IMR-90 (cell line): Measurements from ENCODE around the gene RELT. TPM values are rescaled to one million over a fixed set of nuclear protein-coding genes. Genes with fewer than 3 reads are reported as not detected.

Experiments used
- ATAC-seq: fragments of 200-7000 bp; cut with Tn5 transposase; 2 replicates; pipeline ENCODE4 v1.9.1; 2020; ENCODE audit warnings: low read depth, mild to moderate bottlenecking, moderate library complexity
- BruUV-seq: library from RNA; stranded (reverse); fragments of 400-500 nt; replicated peaks from 2 replicates; lab custom pipeline; 2021; lab: Mats Ljungman, UMichigan
- CTCF ChIA-PET: fragments of 300-600 bp; formaldehyde crosslinking; extraction: SDS; loops from one replicate; lab custom pipeline; 2021; ENCODE audit warnings: antibody characterized with exemption; lab: Yijun Ruan, JAX
- POLR2A ChIA-PET: fragments of 300-600 bp; sonication (Branson Sonifier 250); formaldehyde crosslinking; loops from one replicate; lab custom pipeline; 2022; ENCODE audit warnings: antibody characterized with exemption; ENCODE audit not compliant: unreplicated experiment; lab: Charles Lee
- DNase-seq: peaks from one replicate; pipeline ENCODE4 v3.0.0; 2013
- H2AFZ ChIP-seq: replicated peaks from 2 replicates; pipeline ENCODE3; 2013; ENCODE audit warnings: low read length, mild to moderate bottlenecking; ENCODE audit not compliant: poor library complexity
- H2AK5ac ChIP-seq: 2 replicates; pipeline ENCODE4 v1.6.1; 2013; ENCODE audit warnings: low read depth, low read length, inconsistent platforms
- H2AK9ac ChIP-seq: replicated peaks from 2 replicates; pipeline ENCODE3; 2013; ENCODE audit warnings: mild to moderate bottlenecking, low read depth, low read length, moderate library complexity; ENCODE audit not compliant: poor library complexity
- H2BK120ac ChIP-seq: 2 replicates; pipeline ENCODE4 v1.6.1; 2013; ENCODE audit warnings: low read depth, low read length, inconsistent platforms
- H2BK15ac ChIP-seq: 3 replicates; pipeline ENCODE4 v1.6.1; 2013; ENCODE audit warnings: low read depth, low read length, inconsistent platforms
- H2BK20ac ChIP-seq: 2 replicates; pipeline ENCODE4 v1.6.1; 2013; ENCODE audit warnings: low read depth, mild to moderate bottlenecking, inconsistent platforms, low read length, moderate library complexity
- H2BK5ac ChIP-seq: 2 replicates; pipeline ENCODE4 v1.6.1; 2013; ENCODE audit warnings: mild to moderate bottlenecking, low read depth, low read length, inconsistent platforms; ENCODE audit not compliant: poor library complexity, severe bottlenecking
- H3K14ac ChIP-seq: replicated peaks from 2 replicates; pipeline ENCODE4 v1.6.1; 2013; ENCODE audit warnings: low read depth, low read length, inconsistent platforms
- H3K18ac ChIP-seq: 2 replicates; pipeline ENCODE4 v1.6.1; 2013; ENCODE audit warnings: low read depth, low read length, control low read depth
- H3K23ac ChIP-seq: 2 replicates; pipeline ENCODE4 v1.6.1; 2013; ENCODE audit warnings: low read depth, low read length, inconsistent platforms
- H3K27ac ChIP-seq: 2 replicates; pipeline ENCODE4 v1.5.1; 2013; ENCODE audit warnings: mild to moderate bottlenecking, control low read depth, low read length; ENCODE audit not compliant: insufficient read depth
- H3K27me3 ChIP-seq: 2 replicates; pipeline ENCODE4 v1.6.1; 2013; ENCODE audit warnings: low read length; ENCODE audit not compliant: control insufficient read depth, insufficient read depth
- H3K36me3 ChIP-seq: 2 replicates; pipeline ENCODE4 v1.6.1; 2013; ENCODE audit warnings: low read length, mixed read lengths; ENCODE audit not compliant: control insufficient read depth, insufficient read depth
- H3K4ac ChIP-seq: 2 replicates; pipeline ENCODE4 v1.6.1; 2013; ENCODE audit warnings: low read depth, low read length, inconsistent platforms
- H3K4me1 ChIP-seq: 2 replicates; pipeline ENCODE4 v1.6.1; 2013; ENCODE audit warnings: low read length, mixed read lengths; ENCODE audit not compliant: control insufficient read depth, insufficient read depth
- H3K4me2 ChIP-seq: 2 replicates; pipeline ENCODE4 v1.6.1; 2013; ENCODE audit warnings: low read depth, mild to moderate bottlenecking, control low read depth, low read length, moderate library complexity
- H3K4me3 ChIP-seq: 2 replicates; pipeline ENCODE4 v1.5.1; 2013; ENCODE audit warnings: low read depth, mild to moderate bottlenecking, control low read depth, low read length, moderate library complexity; ENCODE audit not compliant: insufficient read depth
- H3K56ac ChIP-seq: 2 replicates; pipeline ENCODE4 v1.6.1; 2013; ENCODE audit warnings: low read length, inconsistent platforms; ENCODE audit not compliant: insufficient read depth; ENCODE audit errors: extremely low read depth
- H3K79me1 ChIP-seq, 2 experiments: 2 replicates each; pipeline ENCODE4 v1.6.1; 2013; ENCODE audit warnings: low read length in 2 of 2, inconsistent platforms in 1 of 2, low read depth in 1 of 2
- H3K9ac ChIP-seq: 2 replicates; pipeline ENCODE4 v1.6.1; 2013; ENCODE audit warnings: low read depth, low read length, control low read depth
- H3K9me1 ChIP-seq: 2 replicates; pipeline ENCODE4 v1.6.1; 2013; ENCODE audit warnings: low read length, inconsistent platforms; ENCODE audit not compliant: insufficient read depth
- H3K9me3 ChIP-seq: 2 replicates; pipeline ENCODE4 v1.6.1; 2013; ENCODE audit warnings: low read length; ENCODE audit not compliant: control insufficient read depth, insufficient read depth
- H4K20me1 ChIP-seq: 2 replicates; pipeline ENCODE4 v1.6.1; 2013; ENCODE audit warnings: low read length, inconsistent platforms; ENCODE audit not compliant: insufficient read depth
- H4K5ac ChIP-seq: 2 replicates; pipeline ENCODE4 v1.6.1; 2013; ENCODE audit warnings: mild to moderate bottlenecking, low read depth, low read length, control low read depth
- H4K8ac ChIP-seq, 2 experiments: 2 replicates each; pipeline ENCODE4 v1.6.1; 2013; ENCODE audit warnings: low read depth in 2 of 2, low read length in 2 of 2, control low read depth in 1 of 2, inconsistent platforms in 1 of 2
- H4K91ac ChIP-seq: 2 replicates; pipeline ENCODE4 v1.6.1; 2013; ENCODE audit warnings: low read depth, low read length, inconsistent platforms; ENCODE audit not compliant: insufficient read depth
- CTCF ChIP-seq: conservative IDR thresholded peaks from 2 replicates; pipeline ENCODE4 v1.5.1; 2012; ENCODE audit warnings: mild to moderate bottlenecking, low read depth, low read length, improper control_type of control experiment
- RAD21 ChIP-seq: IDR thresholded peaks from 2 replicates; pipeline ENCODE4 v1.6.1; 2012; ENCODE audit warnings: low read length, improper control_type of control experiment
- SMC3 ChIP-seq: fragments of 150-350 bp; IDR thresholded peaks from 2 replicates; pipeline ENCODE4 v1.6.1; 2016; ENCODE audit warnings: low read depth, mild to moderate bottlenecking, antibody characterized with exemption, low read length, moderate library complexity
- USF2 ChIP-seq: fragments of 150-350 bp; IDR thresholded peaks from 2 replicates; pipeline ENCODE4 v1.6.1; 2017; ENCODE audit warnings: mild to moderate bottlenecking, antibody characterized with exemption, low read length, low read depth
- WGBS, 2 experiments: methylation state at CpG; one replicate each; pipeline versions ENCODE4 v1.1.5 to v1.1.7; 2013; ENCODE audit warnings: missing lambda C conversion rate in 2 of 2; ENCODE audit not compliant: insufficient read length in 1 of 2; ENCODE audit errors: extremely low coverage in 2 of 2; 5-methylcytosine and 5-hydroxymethylcytosine counted together
- dilution Hi-C: fragments of 300-500 bp; cut with HindIII; formaldehyde crosslinking; loops from one replicate; pipeline ENCODE4 v1.14.3; 2018; ENCODE audit warnings: low sequenced_read_pairs; ENCODE audit not compliant: unreplicated experiment
- in situ Hi-C: fragments of 300-500 bp; cut with MboI; formaldehyde crosslinking; loops from 3 replicates; pipeline ENCODE4 v1.14.3; 2019; ENCODE audit warnings: low sequenced_read_pairs, inconsistent platforms, mixed read lengths
- intact Hi-C: fragments of 100-400 bp; cut with micrococcal nuclease; formaldehyde crosslinking; loops from 2 replicates; pipeline ENCODE4 v1.10.0; 2022
- polyA plus RNA-seq, 3 experiments: library from polyadenylated mRNA; depleted of rRNA; stranded (reverse); fragments of >200 nt; gene quantifications; 2 replicates each; pipeline ENCODE4 v1.2.3, GENCODE V29; 2012; ENCODE audit warnings: low replicate concordance in 1 of 3
- total RNA-seq: library from RNA; depleted of rRNA; stranded (reverse); fragments of >200 nt; gene quantifications from 2 replicates; pipeline ENCODE4 v1.2.3, GENCODE V29; 2012

The RELT gene
- total and polyA plus RNA-seq, 2 of the 4 experiments (the other 2 are of a cell fraction): 2.3 to 5.3 TPM

- POLR2A ChIA-PET: no interaction called here
- Histone ChIP-seq H2AK5ac (no peak overlapping the region), H3K79me1 (peaks cover 2 to 3% of the 10 kb centered on the region in 2 experiments; a peak in 3 of 4 replicates), H3K18ac (no peak overlapping the region), H4K20me1 (no peaks in the 10 kb centered on the region), H3K23ac (no peak overlapping the region), H3K4me3 (no peak overlapping the region), H3K56ac (no peak overlapping the region), H3K27ac (no peak overlapping the region), H3K9ac (no peak overlapping the region), H3K4me2 (no peak overlapping the region), H2AFZ (no peak overlapping the region), H2BK5ac (no peak overlapping the region), H3K14ac (no peak overlapping the region), H3K9me1 (peaks cover 3% of the 10 kb centered on the region), H2BK120ac (no peak overlapping the region), H3K4ac (no peak overlapping the region), H3K36me3 (peaks cover 18% of the 10 kb centered on the region), H3K4me1 (peaks cover 4% of the 10 kb centered on the region; the same call in 1 of the 2 replicates), H4K8ac (no peak overlapping the region), H3K9me3 (no peaks in the 10 kb centered on the region), H2AK9ac (no peak overlapping the region), H3K27me3 (no peaks in the 10 kb centered on the region), H4K91ac (no peak overlapping the region; the same call in 1 of the 2 replicates), H2BK15ac (no peak overlapping the region), H4K5ac (no peak overlapping the region), H2BK20ac (no peak overlapping the region)
- intact Hi-C loops: loop anchor here (1.0 to 5.0 kb wide), 3 partner anchors 194 to 528 kb away; partner anchors contain the start of gene FAM168A
- in situ Hi-C loops: loop anchor here (5.0 kb wide), 1 partner anchor 253 kb away; no protein-coding TSS in a partner anchor
- CTCF ChIA-PET: interaction anchor here (0.6 kb wide), 1 partner anchor 272 kb away, joined by 5 read pairs; no protein-coding TSS in a partner anchor
- ATAC-seq: peak; percentile 74
- TF ChIP-seq RAD21: peak; percentile 76
- peak; percentile 76 for TF ChIP-seq SMC3
- peak; percentile 60 for TF ChIP-seq CTCF
- TF ChIP-seq USF2: no peak
- dilution Hi-C loops: no loop called here
- no TSS peak for BruUV-seq
- DNase-seq: peak; percentile 40
- WGBS, 2 experiments: no CpG with 5 or more reads among the region's 4 CpGs
Measured at GRCh38 chr11:73404048-73404447, 27.8 kb downstream of the RELT start.
